Measurements from ENCODE around the gene PICK1.
"Not testable (repeated sequence)": the region's sequence is repeated elsewhere in the genome, so short reads cannot be mapped to it uniquely, and the experiment has no call there.

Gene PICK1

GRCh38 chr22:38075105-38075825, 18.1 kb downstream of the PICK1 start:
- TF ChIP-seq, protein P1, sequence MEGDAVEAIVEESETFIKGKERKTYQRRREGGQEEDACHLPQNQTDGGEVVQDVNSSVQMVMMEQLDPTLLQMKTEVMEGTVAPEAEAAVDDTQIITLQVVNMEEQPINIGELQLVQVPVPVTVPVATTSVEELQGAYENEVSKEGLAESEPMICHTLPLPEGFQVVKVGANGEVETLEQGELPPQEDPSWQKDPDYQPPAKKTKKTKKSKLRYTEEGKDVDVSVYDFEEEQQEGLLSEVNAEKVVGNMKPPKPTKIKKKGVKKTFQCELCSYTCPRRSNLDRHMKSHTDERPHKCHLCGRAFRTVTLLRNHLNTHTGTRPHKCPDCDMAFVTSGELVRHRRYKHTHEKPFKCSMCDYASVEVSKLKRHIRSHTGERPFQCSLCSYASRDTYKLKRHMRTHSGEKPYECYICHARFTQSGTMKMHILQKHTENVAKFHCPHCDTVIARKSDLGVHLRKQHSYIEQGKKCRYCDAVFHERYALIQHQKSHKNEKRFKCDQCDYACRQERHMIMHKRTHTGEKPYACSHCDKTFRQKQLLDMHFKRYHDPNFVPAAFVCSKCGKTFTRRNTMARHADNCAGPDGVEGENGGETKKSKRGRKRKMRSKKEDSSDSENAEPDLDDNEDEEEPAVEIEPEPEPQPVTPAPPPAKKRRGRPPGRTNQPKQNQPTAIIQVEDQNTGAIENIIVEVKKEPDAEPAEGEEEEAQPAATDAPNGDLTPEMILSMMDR (IDR thresholded peaks at IDR 0.05; ENCODE audit: control extremely low read depth, extremely low read depth, low read depth, missing control alignments): no peak
- no peak for DNase-seq (ENCODE audit: extremely low spot score)
- ChIA-PET CTCF (no interaction called here), POLR2A (no interaction called here)

DNA sequence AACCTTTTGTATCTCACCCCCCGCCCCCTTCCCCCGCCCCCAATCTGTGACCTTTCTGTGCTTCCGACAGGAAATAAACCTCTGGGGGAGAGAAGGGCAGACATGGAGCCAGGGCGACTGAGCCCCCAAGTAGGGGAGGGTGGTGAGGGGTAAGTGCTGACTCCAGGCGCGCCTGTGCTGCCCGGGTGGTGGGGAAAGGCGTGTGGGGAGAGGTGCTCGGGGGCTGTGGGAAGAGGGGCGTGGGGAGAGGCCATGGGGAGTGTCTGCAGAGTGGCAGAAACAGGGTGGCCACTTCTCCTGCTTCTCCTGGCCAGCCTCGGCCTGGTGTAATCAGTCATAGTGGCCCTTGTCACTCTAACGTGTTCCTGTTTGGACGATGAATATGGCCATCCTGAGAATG, 18.8 kb downstream of the PICK1 start:
- ChIA-PET POLR2A (no interaction called here), CTCF (no interaction called here)
- no peak for DNase-seq (ENCODE audit: extremely low spot score)
- TF ChIP-seq, protein P1 (IDR thresholded peaks at IDR 0.05; ENCODE audit: control extremely low read depth, extremely low read depth, low read depth, missing control alignments): no peak

DNA sequence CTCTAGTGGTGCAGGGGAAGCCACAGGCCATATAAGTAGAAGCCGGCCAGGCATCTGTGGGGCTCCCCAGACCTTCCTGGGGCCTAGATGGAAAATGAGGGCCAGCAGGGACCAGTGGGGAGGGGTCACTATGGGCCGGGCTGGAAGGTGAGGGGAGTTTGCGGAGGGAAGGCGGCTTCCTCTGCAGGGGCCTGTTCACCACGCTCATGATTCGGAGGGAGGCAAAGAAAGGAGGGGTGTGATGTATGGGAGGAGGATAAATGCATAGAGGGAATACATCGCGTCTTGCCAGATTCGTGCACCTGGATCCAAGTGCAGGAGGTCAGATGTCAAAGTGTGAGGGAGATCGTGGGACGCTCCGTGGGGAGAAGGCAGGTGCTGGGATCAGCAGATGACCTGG, 19.9 kb downstream of the PICK1 start:
- POLR2A ChIA-PET: no interaction called here
- TF ChIP-seq, protein P1 (IDR thresholded peaks at IDR 0.05; ENCODE audit: control extremely low read depth, extremely low read depth, low read depth, missing control alignments): no peak
- CTCF ChIA-PET: no interaction called here
- DNase-seq (ENCODE audit: extremely low spot score): no peak

DNA sequence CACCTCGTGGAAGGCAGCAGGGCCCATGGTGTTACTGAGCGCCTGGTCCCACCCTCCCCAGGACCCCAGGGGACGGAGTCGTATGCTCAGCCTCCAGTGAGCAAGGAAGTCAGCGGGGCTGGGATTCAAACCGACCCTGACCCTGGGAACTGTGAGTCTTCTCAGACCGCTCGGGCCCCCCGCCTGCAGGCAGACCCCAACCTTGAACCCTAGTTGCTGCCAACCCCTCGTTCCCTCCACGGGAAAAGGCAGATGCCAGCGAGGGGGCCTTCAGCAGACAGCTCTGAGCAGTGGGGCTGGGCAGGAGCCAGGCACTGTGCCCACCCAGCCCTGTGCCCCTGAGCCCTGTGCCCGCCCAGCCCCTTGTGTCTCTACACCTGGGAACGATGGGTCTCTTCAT, 20.4 kb downstream of the PICK1 start:
- no peak for DNase-seq (ENCODE audit: extremely low spot score)
- CTCF ChIA-PET: no interaction called here
- TF ChIP-seq, protein P1 (IDR thresholded peaks at IDR 0.05; ENCODE audit: control extremely low read depth, extremely low read depth, low read depth, missing control alignments): no peak
- POLR2A ChIA-PET: no interaction called here

- no peak for DNase-seq (ENCODE audit: extremely low spot score)
- CTCF ChIA-PET: no interaction called here
- TF ChIP-seq, protein P1 (IDR thresholded peaks at IDR 0.05; ENCODE audit: control extremely low read depth, extremely low read depth, low read depth, missing control alignments): no peak
- POLR2A ChIA-PET: no interaction called here
Observed at GRCh38 chr22:38078046-38078840, 21.0 kb downstream of the PICK1 start.

- CTCF ChIA-PET: interaction anchor here (1.6 kb wide), 1 partner anchor 27 kb away, joined by 3 read pairs; no protein-coding TSS in a partner anchor
- POLR2A ChIA-PET; DNase-seq (ENCODE audit: extremely low spot score): not testable (repeated sequence)
Observed at GRCh38 chr22:38079208-38079607, 22.0 kb downstream of the PICK1 start.

DNA sequence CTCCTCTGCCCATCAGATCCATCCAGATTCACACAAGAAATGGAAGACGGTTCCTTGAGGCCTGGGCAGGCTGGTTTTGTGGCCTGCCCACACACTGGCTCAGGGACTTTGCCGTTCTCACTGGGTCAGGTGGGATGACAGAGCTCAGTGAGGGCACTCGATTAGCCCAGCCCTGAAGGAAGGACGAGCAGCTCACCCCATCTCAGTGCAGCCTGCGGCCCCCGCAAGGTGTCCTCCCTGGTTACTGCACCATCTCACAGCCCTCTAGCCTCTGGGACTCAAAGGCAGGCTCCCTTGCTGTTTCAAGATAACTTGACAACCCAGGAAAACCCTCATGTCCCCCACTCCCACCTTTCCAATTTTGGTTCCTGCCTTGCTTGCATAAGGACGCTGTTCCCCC, 22.6 kb downstream of the PICK1 start:
- no peak for DNase-seq (ENCODE audit: extremely low spot score)
- CTCF ChIA-PET: interaction anchor here (1.6 to 1.8 kb wide), 2 partner anchors 20 to 28 kb away, joined by 3 to 4 read pairs; no protein-coding TSS in a partner anchor
- POLR2A ChIA-PET: no interaction called here
- TF ChIP-seq, protein P1 (IDR thresholded peaks at IDR 0.05; ENCODE audit: control extremely low read depth, extremely low read depth, low read depth, missing control alignments): no peak
